ENCODE results near the gene ENOX1.

GRCh38 chr13:43478902-43479301 is 307.9 kb downstream of the ENOX1 start:
- no peak for TF ChIP-seq OSR1 (CRISPR knock-in tag; IDR thresholded peaks at IDR 0.05)
- TF ChIP-seq CREB5 (CRISPR knock-in tag; IDR thresholded peaks at IDR 0.05; ENCODE audit: low read depth): no peak
- TF ChIP-seq CSDC2 (CRISPR knock-in tag; IDR thresholded peaks at IDR 0.05): no peak
- no peak for TF ChIP-seq GLIS3 (CRISPR knock-in tag; IDR thresholded peaks at IDR 0.05)
- no peak for TF ChIP-seq CSRNP3 (CRISPR knock-in tag; IDR thresholded peaks at IDR 0.05)
- TF ChIP-seq ARNTL (CRISPR knock-in tag; IDR thresholded peaks at IDR 0.05; ENCODE audit: borderline replicate concordance, low read depth): no peak
- no peak for TF ChIP-seq ISL1 (CRISPR knock-in tag; IDR thresholded peaks at IDR 0.05)
